Measurements from ENCODE around the gene PARD3. TPM values are rescaled to one million over a fixed set of nuclear protein-coding genes. Genes with fewer than 3 reads are reported as not detected.
A peak's percentile ranks its signal among the peaks of the same experiment; 100 is the strongest.

PARD3 gene
- total RNA-seq, 1 experiment from 2014 or later: 46.3 TPM

DNA sequence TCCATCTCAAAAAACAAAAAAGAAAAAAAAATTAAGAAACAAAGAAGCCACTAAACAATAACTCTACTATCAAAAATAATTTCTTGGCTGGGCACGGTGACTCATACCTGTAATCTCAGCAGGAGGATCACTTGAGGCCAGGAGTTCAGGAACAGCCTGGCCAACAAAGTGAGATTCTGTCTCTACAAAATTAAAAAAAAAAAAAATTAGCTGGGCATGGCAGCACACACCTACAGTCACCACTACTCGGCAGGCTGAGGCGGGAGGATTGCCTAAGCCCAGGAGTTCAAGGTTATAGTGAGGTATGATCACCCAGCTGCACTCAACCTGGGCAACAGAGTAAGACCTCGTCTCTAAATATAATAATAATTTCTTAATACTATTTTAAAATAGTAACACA is 69.0 kb downstream of the PARD3 start:
- BruUV-seq (replicated peaks): no TSS peak
- no peak overlapping the region for H3K27ac ChIP-seq (ENCODE audit: low read depth, low read length)
- ATAC-seq (peak; percentile 90), DNase-seq (ENCODE audit: low read depth, low spot score) (peak; percentile 72)
- H3K27me3 ChIP-seq (ENCODE audit: insufficient read depth, low read length): no peaks in the 10 kb centered on the region
- H3K4me2 ChIP-seq (ENCODE audit: low read length): peak overlapping the region; percentile 61
- no peaks in the 10 kb centered on the region for H3K36me3 ChIP-seq (ENCODE audit: control insufficient read depth in 1 of 2, insufficient read depth in 2 of 2, low read length in 2 of 2)
- no peaks in the 10 kb centered on the region for H3K9me3 ChIP-seq (ENCODE audit: control insufficient read depth in 1 of 2, insufficient read depth in 1 of 2, low read depth in 1 of 2, low read length in 2 of 2)
- no peak overlapping the region for H3K9ac ChIP-seq (ENCODE audit: low read length)
- POLR2A ChIA-PET: interaction anchor here (0.8 kb wide), 1 partner anchor 13 kb away, joined by 3 read pairs; no protein-coding TSS in a partner anchor
- H3K9me2 ChIP-seq (ENCODE audit: insufficient read depth): no peaks in the 10 kb centered on the region
- CTCF ChIA-PET: interaction anchor here (0.6 to 1.5 kb wide), 3 partner anchors 14 to 80 kb away, joined by 3 to 6 read pairs (median 3); no protein-coding TSS in a partner anchor
- H3K79me2 ChIP-seq (ENCODE audit: insufficient read depth, low read length): peaks cover 73% of the 10 kb centered on the region
- peaks cover 30 to 37% of the 10 kb centered on the region in 2 experiments for H3K4me1 ChIP-seq (ENCODE audit: control insufficient read depth in 1 of 2, insufficient read depth in 2 of 2, low read length in 2 of 2)
- H3K4me3 ChIP-seq (replicated peaks in 1 of 2; ENCODE audit: low read depth in 1 of 2, low read length in 2 of 2): no peak overlapping the region
- intact Hi-C loops (cut with micrococcal nuclease): no loop called here
- RAD21 ChIA-PET (ENCODE audit: low non-redundant PET in 1 of 2, low total read pairs in 2 of 2, uncharacterized antibody in 2 of 2, unreplicated experiment in 2 of 2): interaction anchor here in 1 of 2 experiments (1.6 kb wide), 1 partner anchor 12 kb away, joined by 3 read pairs; no protein-coding TSS in a partner anchor
- peaks cover 9% of the 10 kb centered on the region; the same call in 1 of the 2 replicates for H4K20me1 ChIP-seq (ENCODE audit: insufficient read depth)
- no peak overlapping the region for H2AFZ ChIP-seq (ENCODE audit: low read depth, low read length, poor library complexity, severe bottlenecking)
- TF ChIP-seq SRF (IDR thresholded peaks at IDR 0.05; ENCODE audit: low read depth): no peak
- TF ChIP-seq, protein P1, sequence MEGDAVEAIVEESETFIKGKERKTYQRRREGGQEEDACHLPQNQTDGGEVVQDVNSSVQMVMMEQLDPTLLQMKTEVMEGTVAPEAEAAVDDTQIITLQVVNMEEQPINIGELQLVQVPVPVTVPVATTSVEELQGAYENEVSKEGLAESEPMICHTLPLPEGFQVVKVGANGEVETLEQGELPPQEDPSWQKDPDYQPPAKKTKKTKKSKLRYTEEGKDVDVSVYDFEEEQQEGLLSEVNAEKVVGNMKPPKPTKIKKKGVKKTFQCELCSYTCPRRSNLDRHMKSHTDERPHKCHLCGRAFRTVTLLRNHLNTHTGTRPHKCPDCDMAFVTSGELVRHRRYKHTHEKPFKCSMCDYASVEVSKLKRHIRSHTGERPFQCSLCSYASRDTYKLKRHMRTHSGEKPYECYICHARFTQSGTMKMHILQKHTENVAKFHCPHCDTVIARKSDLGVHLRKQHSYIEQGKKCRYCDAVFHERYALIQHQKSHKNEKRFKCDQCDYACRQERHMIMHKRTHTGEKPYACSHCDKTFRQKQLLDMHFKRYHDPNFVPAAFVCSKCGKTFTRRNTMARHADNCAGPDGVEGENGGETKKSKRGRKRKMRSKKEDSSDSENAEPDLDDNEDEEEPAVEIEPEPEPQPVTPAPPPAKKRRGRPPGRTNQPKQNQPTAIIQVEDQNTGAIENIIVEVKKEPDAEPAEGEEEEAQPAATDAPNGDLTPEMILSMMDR (IDR thresholded peaks at IDR 0.05 in 2 of 3, conservative IDR thresholded peaks at IDR 0.05 in 1 of 3; ENCODE audit: borderline replicate concordance in 1 of 3, insufficient read depth in 1 of 3, low read depth in 2 of 3, low read length in 2 of 3): no peak
- TF ChIP-seq, protein P2, sequence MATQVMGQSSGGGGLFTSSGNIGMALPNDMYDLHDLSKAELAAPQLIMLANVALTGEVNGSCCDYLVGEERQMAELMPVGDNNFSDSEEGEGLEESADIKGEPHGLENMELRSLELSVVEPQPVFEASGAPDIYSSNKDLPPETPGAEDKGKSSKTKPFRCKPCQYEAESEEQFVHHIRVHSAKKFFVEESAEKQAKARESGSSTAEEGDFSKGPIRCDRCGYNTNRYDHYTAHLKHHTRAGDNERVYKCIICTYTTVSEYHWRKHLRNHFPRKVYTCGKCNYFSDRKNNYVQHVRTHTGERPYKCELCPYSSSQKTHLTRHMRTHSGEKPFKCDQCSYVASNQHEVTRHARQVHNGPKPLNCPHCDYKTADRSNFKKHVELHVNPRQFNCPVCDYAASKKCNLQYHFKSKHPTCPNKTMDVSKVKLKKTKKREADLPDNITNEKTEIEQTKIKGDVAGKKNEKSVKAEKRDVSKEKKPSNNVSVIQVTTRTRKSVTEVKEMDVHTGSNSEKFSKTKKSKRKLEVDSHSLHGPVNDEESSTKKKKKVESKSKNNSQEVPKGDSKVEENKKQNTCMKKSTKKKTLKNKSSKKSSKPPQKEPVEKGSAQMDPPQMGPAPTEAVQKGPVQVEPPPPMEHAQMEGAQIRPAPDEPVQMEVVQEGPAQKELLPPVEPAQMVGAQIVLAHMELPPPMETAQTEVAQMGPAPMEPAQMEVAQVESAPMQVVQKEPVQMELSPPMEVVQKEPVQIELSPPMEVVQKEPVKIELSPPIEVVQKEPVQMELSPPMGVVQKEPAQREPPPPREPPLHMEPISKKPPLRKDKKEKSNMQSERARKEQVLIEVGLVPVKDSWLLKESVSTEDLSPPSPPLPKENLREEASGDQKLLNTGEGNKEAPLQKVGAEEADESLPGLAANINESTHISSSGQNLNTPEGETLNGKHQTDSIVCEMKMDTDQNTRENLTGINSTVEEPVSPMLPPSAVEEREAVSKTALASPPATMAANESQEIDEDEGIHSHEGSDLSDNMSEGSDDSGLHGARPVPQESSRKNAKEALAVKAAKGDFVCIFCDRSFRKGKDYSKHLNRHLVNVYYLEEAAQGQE (IDR thresholded peaks at IDR 0.05; ENCODE audit: low read depth): no peak
- TF ChIP-seq YY1 (IDR thresholded peaks at IDR 0.05; ENCODE audit: extremely low read depth, insufficient replicate concordance, low read depth, low read length): no peak
- TF ChIP-seq SIN3A (IDR thresholded peaks at IDR 0.05; ENCODE audit: low read depth): no peak
- TF ChIP-seq TCF7L2 (IDR thresholded peaks at IDR 0.05; ENCODE audit: borderline replicate concordance, extremely low read depth, insufficient read depth, insufficient read length): no peak
- TF ChIP-seq ZFX (IDR thresholded peaks at IDR 0.05): no peak
- no peak for TF ChIP-seq ELF1 (IDR thresholded peaks at IDR 0.05; ENCODE audit: borderline replicate concordance, low read depth)
- TF ChIP-seq, protein P3, sequence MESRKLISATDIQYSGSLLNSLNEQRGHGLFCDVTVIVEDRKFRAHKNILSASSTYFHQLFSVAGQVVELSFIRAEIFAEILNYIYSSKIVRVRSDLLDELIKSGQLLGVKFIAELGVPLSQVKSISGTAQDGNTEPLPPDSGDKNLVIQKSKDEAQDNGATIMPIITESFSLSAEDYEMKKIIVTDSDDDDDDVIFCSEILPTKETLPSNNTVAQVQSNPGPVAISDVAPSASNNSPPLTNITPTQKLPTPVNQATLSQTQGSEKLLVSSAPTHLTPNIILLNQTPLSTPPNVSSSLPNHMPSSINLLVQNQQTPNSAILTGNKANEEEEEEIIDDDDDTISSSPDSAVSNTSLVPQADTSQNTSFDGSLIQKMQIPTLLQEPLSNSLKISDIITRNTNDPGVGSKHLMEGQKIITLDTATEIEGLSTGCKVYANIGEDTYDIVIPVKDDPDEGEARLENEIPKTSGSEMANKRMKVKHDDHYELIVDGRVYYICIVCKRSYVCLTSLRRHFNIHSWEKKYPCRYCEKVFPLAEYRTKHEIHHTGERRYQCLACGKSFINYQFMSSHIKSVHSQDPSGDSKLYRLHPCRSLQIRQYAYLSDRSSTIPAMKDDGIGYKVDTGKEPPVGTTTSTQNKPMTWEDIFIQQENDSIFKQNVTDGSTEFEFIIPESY (IDR thresholded peaks at IDR 0.05; ENCODE audit: extremely low read depth, insufficient replicate concordance, low read length): no peak
- TF ChIP-seq FOSL1 (IDR thresholded peaks at IDR 0.05; ENCODE audit: low read depth): peak; percentile 66
- no peak for TF ChIP-seq POLR2A (IDR thresholded peaks at IDR 0.05; ENCODE audit: borderline replicate concordance, extremely low read depth, insufficient read depth, insufficient read length)
- no peak for TF ChIP-seq EZH2 (IDR thresholded peaks at IDR 0.05)
- no peak; the same call in 1 of the 2 replicates for TF ChIP-seq RAD21 (IDR thresholded peaks at IDR 0.05; ENCODE audit: low read depth)
- TF ChIP-seq, protein P4, sequence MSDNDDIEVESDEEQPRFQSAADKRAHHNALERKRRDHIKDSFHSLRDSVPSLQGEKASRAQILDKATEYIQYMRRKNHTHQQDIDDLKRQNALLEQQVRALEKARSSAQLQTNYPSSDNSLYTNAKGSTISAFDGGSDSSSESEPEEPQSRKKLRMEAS (IDR thresholded peaks at IDR 0.05): no peak
- 0 out of 2 replicates have a peak, but pooled peaks have one; percentile 35 for TF ChIP-seq SP1 (IDR thresholded peaks at IDR 0.05; ENCODE audit: low read depth)
- no peak for TF ChIP-seq EGR1 (IDR thresholded peaks at IDR 0.05; ENCODE audit: low read depth)
- no peak for TF ChIP-seq ZNF274 (IDR thresholded peaks at IDR 0.05; ENCODE audit: low read depth, low read length)
- TF ChIP-seq CBX3 (IDR thresholded peaks at IDR 0.05; ENCODE audit: low read depth): 0 out of 2 replicates have a peak, but pooled peaks have one; percentile 32
- 0 out of 2 replicates have a peak, but pooled peaks have one; percentile 25 for TF ChIP-seq CEBPB (IDR thresholded peaks at IDR 0.05; ENCODE audit: low read depth)
- TF ChIP-seq, protein P5, sequence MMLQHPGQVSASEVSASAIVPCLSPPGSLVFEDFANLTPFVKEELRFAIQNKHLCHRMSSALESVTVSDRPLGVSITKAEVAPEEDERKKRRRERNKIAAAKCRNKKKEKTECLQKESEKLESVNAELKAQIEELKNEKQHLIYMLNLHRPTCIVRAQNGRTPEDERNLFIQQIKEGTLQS (IDR thresholded peaks at IDR 0.05): no peak
- no peak for TF ChIP-seq POLR2AphosphoS5 (IDR thresholded peaks at IDR 0.05; ENCODE audit: low read depth, low read length)

Data from HCT116 (cell line).